HT1080 (cell line): ENCODE measurements around the gene APBB2. TPM values are rescaled to one million over a fixed set of nuclear protein-coding genes. Genes with fewer than 3 reads are reported as not detected.

ENCODE experiments used
- DNase-seq: peaks from one replicate; pipeline ENCODE4 v3.0.0-alpha.2; 2015; ENCODE audit warnings: low read depth
- total RNA-seq: library from RNA; depleted of rRNA; stranded (reverse); fragments of >200 nt; shearing (Covaris generic); gene quantifications from 2 replicates; pipeline ENCODE4 v1.2.3, GENCODE V29; 2014

The APBB2 gene
- total RNA-seq, 1 experiment from 2014 or later: 50.4 TPM

DNA sequence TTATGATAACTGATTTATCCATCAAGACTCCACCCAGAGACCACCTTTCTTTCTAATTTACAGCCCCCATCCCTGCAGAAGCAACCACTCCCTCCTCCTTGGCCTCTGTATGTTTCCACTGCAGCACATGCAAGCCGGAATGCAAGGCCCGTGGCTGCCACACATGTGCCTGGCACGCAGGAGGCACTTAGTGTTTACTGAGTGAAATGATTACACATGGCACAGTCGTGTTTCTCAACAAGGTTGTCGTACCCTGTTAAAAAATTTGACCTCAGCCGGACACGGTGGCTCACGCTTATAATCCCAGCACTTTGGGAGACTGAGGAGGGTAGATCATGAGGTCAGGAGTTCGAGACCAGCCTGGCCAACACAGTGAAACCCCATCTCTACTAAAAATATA lies 104.3 kb downstream of the APBB2 start:
- DNase-seq: no peak

DNA sequence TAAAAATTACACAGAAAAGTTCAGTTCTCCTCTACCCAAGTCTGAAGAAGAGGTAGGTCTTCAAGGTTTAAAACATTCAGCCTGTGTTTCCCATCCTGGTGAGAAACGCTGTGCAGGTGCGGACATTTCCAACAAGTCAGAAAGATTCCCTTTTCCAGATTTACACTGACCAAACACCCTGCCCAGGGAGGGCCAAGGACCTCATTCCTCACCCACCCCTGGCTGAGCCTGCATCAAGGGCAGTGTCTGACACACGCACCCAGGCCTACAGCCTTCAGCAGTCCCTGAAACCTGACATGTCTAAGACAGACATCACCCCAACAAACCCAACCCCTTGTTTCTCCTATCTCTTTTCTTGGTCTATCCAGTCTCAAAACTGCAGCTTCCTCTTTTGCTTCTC lies 105.9 kb downstream of the APBB2 start:
- DNase-seq: no peak

DNA sequence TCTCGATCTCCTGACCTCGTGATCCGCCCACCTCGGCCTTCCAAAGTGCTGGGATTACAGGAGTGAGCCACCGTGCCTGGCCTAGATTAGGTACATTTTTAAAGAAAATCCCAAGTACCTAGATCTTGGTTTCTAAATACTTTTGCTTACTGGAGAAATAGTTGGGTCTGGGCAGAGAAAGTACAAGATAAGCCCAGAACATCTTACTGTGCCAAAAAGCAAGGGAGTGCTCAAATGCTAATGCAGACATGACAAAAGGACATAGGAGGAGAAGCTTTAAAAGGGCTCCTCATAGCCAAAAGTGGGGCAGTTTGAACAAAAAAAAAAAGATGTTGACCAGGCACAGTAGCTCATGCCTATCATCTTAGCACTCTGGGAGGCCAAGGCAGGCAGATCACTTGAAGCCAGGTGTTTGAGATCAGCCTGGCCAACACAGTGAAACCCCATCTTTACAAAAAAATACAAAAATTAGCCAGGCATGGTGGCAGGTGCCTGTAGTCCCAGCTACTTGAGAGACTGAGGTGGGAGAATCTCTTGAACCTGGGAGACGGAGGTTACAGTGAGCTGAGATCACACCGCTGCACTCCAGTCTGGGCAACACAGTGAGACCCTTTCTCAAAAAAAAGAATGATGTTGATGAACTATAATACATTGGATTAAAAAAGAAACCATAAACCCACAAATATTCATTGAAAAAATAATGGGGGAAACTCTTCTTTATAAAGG lies 107.5 kb downstream of the APBB2 start:
- DNase-seq: no peak

DNA sequence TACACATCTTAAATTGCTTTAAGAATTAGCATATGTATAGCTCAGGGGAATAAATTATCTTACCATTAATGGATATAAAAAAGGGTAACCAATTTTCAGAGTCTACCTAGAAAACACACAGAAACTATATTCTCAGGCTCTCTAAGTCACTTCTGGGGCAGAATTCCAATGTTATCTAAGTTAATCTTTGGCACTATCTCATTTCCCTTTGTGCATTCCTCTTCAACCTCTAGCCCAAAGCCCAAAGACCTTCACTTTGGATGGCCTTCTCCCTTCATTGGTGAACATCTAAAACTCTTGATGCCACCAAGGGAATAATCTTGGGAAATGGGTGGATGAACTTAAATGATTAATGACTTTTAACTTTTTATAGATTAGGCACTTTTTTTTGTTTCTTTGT lies 108.3 kb downstream of the APBB2 start:
- no peak for DNase-seq

DNA sequence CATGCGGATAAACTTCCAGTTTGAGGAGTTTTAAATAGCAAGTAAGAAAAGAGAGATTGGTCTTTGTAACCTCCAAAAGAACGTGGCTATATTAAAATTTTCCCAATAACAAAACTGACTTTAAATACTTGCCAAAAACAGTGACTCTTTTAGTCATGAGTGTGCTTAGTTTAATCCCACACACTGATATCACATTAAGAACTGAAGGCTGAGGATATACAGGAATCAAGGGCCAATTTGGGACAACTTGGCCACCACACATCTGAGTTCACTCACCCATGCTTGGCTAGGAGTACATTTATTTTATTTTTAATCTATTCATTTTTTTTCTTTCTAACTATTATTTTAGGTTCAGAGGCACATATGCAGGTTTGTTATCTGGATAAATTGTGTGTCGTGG lies 110.2 kb downstream of the APBB2 start:
- DNase-seq: no peak

- DNase-seq: no peak
These were observed 110.7 kb downstream of the APBB2 start for GRCh38 chr4:41103657-41104056.

- DNase-seq: no peak
These were observed 111.8 kb downstream of the APBB2 start for GRCh38 chr4:41102414-41103092.

- no peak for DNase-seq
These were observed 116.0 kb downstream of the APBB2 start for GRCh38 chr4:41098093-41099048.

DNA sequence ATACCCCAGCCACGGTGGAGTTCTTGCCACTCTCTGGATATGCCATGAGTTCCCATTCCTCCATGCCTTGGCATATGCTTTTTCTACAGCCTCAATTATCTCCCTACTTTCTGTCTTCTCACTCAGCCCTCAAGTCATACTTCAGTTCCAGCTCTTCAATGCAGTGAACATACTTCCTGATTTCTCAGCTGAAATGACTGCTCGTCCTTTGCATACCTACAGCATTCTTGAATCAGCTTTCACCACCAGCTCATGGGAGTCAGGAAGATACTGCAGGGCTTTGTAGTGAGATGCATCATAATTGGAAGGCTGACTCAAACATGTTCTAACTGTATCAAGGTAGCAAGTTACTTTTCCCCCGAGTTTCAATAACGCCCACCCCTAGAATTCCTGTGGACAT lies 118.4 kb downstream of the APBB2 start:
- peak; percentile 52 for DNase-seq

DNA sequence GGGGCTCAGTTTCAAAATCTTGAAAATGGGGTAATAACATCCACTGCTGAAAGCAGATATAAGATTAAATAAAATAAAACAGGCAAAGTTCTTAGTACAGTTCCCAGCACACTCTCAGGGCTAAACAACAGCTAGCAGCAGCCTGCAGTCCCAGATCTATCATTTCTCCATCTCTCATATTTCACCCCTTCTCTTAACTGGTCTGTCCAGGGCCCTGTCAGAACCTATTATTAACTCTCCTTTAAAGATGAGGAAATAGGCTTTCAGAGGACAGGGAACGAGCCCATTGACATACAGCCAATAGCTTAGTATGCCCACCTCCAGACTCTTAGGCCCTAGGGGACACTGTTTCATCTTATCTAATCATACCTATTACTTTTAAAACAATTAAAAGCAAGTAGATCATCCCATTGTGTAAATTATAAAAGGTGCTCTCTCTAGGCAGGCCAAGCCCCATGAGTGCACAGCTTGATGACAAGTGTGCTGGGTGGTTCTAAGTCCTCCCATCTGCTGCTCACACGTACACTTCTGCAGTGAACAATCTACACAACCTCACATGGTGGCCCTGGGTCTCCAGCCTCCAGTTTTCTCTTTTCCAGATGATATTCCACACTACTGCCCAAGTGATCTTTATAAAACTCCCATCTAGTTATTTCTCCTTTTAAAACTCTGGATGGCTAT lies 119.0 kb downstream of the APBB2 start:
- no peak for DNase-seq

- DNase-seq: no peak
These were observed 122.2 kb downstream of the APBB2 start for GRCh38 chr4:41092128-41092527.

- DNase-seq: no peak
These were observed 132.5 kb downstream of the APBB2 start for GRCh38 chr4:41081847-41082246.

DNA sequence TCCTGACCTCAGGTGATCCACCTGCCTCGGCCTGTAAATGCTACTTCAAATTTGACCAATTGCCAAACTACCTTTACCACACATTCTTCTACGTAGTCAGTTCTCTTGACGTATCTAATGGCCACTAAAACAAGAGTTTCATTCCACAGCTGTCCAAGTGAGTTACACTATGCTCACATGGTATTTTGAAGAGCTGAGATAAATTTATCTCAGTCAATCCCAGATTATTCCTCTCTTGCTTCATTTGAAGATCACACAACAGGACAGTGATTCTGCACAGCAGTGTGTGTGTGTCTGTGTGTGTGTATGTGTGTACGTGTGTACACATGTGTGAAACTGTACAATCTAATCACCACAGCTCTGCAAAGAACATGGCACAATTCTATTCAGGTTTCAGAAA lies 133.4 kb downstream of the APBB2 start:
- DNase-seq: no peak

GRCh38 chr4:41079881-41080560 lies 134.3 kb downstream of the APBB2 start:
- no peak for DNase-seq

DNA sequence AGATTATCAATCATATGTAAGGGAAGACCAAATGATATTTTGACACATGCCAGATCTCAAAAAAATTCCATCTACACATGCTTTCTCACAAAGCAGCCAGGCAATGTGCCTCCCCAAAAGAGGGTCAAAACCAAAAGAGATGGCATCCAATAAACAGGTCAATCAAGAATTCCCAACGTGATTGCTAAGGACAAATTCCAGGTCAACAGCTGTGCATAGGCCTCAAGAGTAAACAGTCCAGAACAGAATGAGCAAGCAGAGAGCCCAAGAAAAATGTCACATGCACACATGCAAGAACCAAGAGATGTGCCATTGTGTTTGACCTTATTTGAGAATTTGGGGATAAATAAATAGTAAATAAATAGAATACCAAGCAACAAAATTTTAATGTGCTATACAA lies 136.7 kb downstream of the APBB2 start:
- DNase-seq: no peak

DNA sequence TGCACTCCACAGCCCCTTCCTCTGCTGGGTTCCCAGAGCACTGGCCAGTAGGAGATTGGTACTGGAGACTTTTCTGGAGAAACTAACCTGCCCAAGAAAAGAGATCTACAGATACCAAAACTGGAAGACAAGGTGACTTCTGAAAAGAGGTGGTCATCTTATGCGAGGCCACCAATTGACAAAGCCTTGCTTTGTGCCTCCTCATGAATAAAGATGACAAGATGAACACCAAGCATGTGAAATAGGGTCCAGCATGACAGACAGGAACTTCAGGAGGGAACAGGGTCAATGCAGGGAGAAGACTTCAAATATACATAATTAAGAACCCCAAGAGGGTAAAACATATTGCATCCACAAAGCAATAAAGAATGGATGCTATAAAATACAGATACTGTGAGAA lies 137.9 kb downstream of the APBB2 start:
- DNase-seq: no peak

GRCh38 chr4:41074215-41074614 lies 140.1 kb downstream of the APBB2 start:
- DNase-seq: no peak

DNA sequence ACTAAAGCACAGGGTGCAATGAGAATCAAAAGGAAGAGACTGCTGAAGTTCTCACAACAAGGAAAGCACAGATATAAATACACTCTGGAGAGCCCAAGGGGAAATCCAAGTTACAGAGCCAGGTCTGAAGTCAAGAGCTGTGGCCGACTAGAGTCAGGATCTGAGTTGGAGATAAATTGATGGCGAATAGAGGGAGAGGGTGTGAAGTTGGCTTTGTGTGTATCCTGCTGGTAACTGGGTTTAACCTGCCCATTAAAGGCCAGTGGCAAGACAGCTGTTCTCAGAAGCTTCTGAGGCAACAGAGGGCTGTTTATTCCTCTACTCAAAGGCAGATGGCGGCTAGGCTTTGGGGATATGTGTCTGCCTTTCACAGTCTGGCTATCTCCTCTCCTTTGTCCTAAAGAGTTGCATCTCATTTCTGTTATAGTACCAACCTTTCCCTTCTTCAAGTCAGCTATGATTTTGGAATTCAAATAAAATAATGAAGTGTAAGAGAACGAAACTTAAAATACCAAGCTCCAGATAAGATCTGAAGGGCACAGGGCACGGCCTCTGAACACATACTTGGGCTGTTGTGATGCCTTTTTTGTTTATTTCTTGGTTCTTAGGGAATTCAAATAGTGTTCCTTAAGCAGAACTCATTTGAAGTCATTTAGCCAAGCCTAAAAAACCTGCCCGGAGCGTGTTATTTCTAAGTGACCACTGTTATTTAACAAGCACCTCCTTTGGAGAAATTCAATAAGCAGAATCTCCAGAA lies 142.1 kb downstream of the APBB2 start:
- DNase-seq: no peak

DNA sequence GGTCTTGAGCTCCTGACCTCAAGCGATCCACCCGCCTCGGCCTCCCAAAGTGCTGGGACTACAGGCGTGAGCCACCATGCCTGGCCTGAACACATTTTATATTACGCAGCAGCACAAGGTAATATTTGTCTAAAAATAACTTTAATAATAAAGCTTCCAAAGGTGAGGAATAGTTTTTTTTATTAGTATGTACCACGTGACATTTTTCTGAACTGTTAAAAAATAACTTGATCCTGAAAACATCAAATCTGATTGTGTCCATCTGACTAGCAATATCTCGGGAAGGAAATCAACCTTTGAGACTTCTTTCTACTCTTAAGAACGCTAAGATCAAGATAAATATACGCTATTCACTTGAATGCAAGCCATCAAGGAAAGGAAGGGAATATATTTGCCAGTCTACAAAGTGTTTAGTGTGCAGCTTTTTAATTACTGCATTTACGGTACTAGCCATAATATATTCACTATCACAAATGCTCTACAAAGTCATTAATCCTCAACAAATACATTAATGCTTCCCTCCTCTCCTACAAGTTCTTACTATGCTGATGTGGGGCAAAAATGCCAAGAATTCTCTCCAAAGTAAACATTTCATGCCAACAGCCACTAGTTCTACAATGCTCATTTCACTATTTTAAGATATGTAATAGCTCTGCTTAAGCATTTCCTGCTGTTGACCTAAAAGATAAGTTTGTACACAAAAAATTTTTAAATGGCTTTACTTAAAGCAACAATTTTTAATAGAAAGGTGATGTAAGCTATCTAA lies 143.6 kb downstream of the APBB2 start:
- no peak for DNase-seq
